ENCODE measurements around the gene IFI35. TPM values are rescaled to one million over a fixed set of nuclear protein-coding genes. Genes with fewer than 3 reads are reported as not detected.
"Not testable (repeated sequence)": the region's sequence is repeated elsewhere in the genome, so short reads cannot be mapped to it uniquely, and the experiment has no call there.

Gene IFI35
- polyA plus RNA-seq, 2 donors = 7.4 to 9.0 TPM

DNA sequence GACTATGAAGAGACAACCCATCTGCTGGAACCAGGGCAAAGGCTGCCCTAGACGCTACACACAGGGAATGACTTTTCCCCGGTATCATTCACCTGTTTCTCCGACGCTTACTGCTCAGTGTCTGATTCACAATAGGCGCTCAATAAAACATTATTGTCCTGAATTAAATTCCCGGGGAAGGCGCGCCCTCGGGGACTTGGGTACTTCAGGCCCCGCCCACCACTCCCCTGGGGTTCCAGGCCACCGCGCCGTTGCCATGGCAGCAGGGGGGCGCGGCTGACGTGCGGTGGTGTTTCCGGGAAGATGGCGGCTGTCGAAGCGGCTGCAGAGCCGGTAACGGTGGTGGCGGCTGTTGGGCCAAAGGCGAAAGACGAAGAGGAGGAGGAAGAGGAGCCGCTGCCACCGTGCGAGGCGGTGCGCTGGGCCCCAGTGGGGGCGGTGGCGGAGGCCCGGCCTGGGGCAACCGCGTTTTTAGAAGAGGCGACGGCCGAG, 26.3 kb upstream of the IFI35 start, which contains the start of gene RUNDC1:
Gene RUNDC1 (plus strand): TSS at position 292 of the 492 bp plus-strand sequence. CDS start 12 bp downstream, at position 304.
- peak within 1 kb of the TSS; percentile 87 to 93 for H3K27ac ChIP-seq (ENCODE audit: low read depth in 2 of 2, low read length in 1 of 2)
- H3K9me3 ChIP-seq (ENCODE audit: control insufficient read depth in 2 of 2, insufficient read depth in 1 of 2, low read depth in 1 of 2, low read length in 1 of 2) = no peaks in the 10 kb centered on the region
- H3K27me3 ChIP-seq (ENCODE audit: control insufficient read depth in 1 of 2, insufficient read depth in 2 of 2, low read length in 2 of 2) = no peaks in the 10 kb centered on the region
- WGBS, 2 donors = 0 to 1% methylated on average over 23 to 39 of the region's 39 CpGs
- peaks cover 0 to 4% of the 10 kb centered on the region in 2 donors for H3K4me1 ChIP-seq (ENCODE audit: control insufficient read depth in 2 of 2, insufficient read depth in 2 of 2, low read length in 1 of 2)
- peak within 1 kb of the TSS; percentile 75 to 97 for H3K4me3 ChIP-seq (ENCODE audit: low read depth in 1 of 2, low read length in 2 of 2)
- no peaks in the 10 kb centered on the region for H3K36me3 ChIP-seq (ENCODE audit: control insufficient read depth in 2 of 2, insufficient read depth in 2 of 2, low read length in 1 of 2)

DNA sequence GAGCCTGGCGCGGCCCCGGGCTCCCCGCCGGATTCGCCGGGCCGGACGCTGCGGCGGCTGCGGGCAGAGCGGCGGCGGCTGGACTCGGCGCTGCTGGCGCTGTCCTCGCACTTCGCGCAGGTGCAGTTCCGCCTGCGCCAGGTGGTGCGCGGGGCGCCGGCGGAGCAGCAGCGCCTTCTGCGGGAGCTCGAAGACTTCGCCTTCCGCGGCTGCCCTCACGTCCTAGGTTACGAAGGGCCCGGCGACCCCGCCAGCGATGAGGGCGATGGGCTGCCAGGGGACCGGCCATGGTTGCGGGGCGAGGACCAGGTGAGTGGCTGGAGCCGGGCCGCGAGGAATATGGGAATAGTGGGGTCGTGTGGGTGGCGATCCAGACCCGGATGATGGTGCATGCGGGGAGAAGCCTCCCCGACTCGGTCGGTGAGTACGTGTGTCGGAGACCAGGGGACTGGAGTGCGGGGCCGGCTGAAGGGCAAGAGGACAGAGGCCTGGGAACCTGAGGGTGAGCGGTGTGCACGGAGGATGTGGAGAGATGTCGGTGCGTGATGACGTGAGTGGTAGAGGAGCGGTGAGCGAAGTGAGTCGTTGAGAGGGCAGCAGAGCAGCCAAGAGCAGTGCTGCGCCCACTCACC, 25.7 kb upstream of the IFI35 start:
- Histone ChIP-seq H3K27me3 (ENCODE audit: control insufficient read depth in 1 of 2, insufficient read depth in 2 of 2, low read length in 2 of 2) (no peaks in the 10 kb centered on the region), H3K9me3 (ENCODE audit: control insufficient read depth in 2 of 2, insufficient read depth in 1 of 2, low read depth in 1 of 2, low read length in 1 of 2) (no peaks in the 10 kb centered on the region), H3K4me1 (ENCODE audit: control insufficient read depth in 2 of 2, insufficient read depth in 2 of 2, low read length in 1 of 2) (peaks cover 0 to 4% of the 10 kb centered on the region in 2 donors), H3K27ac (ENCODE audit: low read depth in 2 of 2, low read length in 1 of 2) (peak overlapping the region; percentile 87 to 93), H3K36me3 (ENCODE audit: control insufficient read depth in 2 of 2, insufficient read depth in 2 of 2, low read length in 1 of 2) (peaks cover 0 to under 1% of the 10 kb centered on the region in 2 donors), H3K4me3 (ENCODE audit: low read depth in 1 of 2, low read length in 2 of 2) (peak overlapping the region; percentile 75 to 97)
- 0% methylated on average over 56 to 67 of the region's 67 CpGs for WGBS, 2 donors

DNA sequence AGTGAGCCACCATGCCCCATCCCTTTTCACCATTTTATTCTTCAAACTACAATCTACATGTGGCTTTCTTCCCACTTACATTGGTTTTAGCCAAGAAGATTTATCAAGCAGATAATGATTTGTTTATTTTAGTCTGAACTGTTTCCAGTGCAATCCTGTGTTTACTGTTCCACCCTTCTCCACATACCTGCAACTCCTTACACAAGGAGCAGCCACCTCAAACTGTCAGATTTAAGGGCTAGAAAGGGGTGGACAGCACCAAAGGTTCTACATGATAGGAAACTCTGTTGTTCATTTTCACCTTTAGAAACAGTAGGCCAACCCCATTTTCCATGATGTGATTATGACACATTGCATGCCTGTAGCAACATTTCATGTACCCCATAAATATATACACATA, 24.3 kb upstream of the IFI35 start:
- Histone ChIP-seq H3K9me3 (ENCODE audit: control insufficient read depth in 2 of 2, insufficient read depth in 1 of 2, low read depth in 1 of 2, low read length in 1 of 2) (no peaks in the 10 kb centered on the region), H3K36me3 (ENCODE audit: control insufficient read depth in 2 of 2, insufficient read depth in 2 of 2, low read length in 1 of 2) (peaks cover 0 to 5% of the 10 kb centered on the region in 2 donors), H3K27me3 (ENCODE audit: control insufficient read depth in 1 of 2, insufficient read depth in 2 of 2, low read length in 2 of 2) (no peaks in the 10 kb centered on the region), H3K27ac (ENCODE audit: low read depth in 2 of 2, low read length in 1 of 2) (no peak overlapping the region), H3K4me1 (ENCODE audit: control insufficient read depth in 2 of 2, insufficient read depth in 2 of 2, low read length in 1 of 2) (peaks cover 0 to 4% of the 10 kb centered on the region in 2 donors), H3K4me3 (ENCODE audit: low read depth in 1 of 2, low read length in 2 of 2) (no peak overlapping the region)

DNA sequence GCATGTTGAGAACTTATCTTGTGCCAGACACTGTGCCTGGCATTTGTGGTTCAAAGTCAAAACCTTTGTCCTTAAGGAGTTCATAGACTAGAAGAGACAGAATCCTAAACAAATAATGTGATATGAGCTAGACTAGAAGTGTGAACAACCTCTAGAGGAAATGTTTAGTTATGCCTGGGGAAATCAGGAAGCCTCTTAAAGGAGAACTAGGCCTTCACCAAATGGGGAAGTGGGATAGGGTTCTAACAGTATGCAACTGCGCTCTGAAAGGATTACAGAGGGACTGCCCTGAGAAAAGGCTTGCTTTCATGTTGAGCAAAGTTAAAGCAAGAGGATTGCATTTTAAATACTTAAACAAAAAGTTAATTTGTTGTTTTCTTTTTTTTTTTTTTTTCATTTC, 21.4 kb upstream of the IFI35 start:
- Histone ChIP-seq H3K36me3 (ENCODE audit: control insufficient read depth in 2 of 2, insufficient read depth in 2 of 2, low read length in 1 of 2) (peaks cover 6 to 21% of the 10 kb centered on the region in 2 donors), H3K9me3 (ENCODE audit: control insufficient read depth in 2 of 2, insufficient read depth in 1 of 2, low read depth in 1 of 2, low read length in 1 of 2) (no peaks in the 10 kb centered on the region), H3K27me3 (ENCODE audit: control insufficient read depth in 1 of 2, insufficient read depth in 2 of 2, low read length in 2 of 2) (no peaks in the 10 kb centered on the region), H3K27ac (ENCODE audit: low read depth in 2 of 2, low read length in 1 of 2) (no peak overlapping the region), H3K4me1 (ENCODE audit: control insufficient read depth in 2 of 2, insufficient read depth in 2 of 2, low read length in 1 of 2) (no peaks in the 10 kb centered on the region), H3K4me3 (ENCODE audit: low read depth in 1 of 2, low read length in 2 of 2) (no peak overlapping the region)
- 0 to 11% methylated on average over 1 of the region's 1 CpG for WGBS, 2 donors

DNA sequence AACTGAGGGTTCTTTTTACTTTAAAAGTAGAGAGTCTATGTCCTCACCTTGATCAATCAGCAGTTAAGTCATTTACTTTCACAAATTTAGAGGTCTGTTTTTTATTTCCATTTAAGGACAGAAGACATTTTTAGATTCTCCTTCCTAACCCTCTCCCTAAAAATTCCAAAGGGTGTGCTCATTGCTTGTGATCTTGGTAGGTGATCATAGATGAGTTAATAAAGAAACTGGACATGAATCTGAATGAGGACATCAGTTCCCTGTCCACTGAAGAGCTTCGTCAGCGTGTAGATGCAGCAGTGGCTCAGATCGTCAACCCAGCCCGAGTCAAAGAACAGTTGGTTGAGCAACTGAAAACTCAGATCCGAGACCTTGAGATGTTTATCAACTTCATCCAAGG, 17.4 kb upstream of the IFI35 start:
- Histone ChIP-seq H3K4me3 (ENCODE audit: low read depth in 1 of 2, low read length in 2 of 2) (no peak overlapping the region), H3K27me3 (ENCODE audit: control insufficient read depth in 1 of 2, insufficient read depth in 2 of 2, low read length in 2 of 2) (no peaks in the 10 kb centered on the region), H3K4me1 (ENCODE audit: control insufficient read depth in 2 of 2, insufficient read depth in 2 of 2, low read length in 1 of 2) (no peaks in the 10 kb centered on the region), H3K36me3 (ENCODE audit: control insufficient read depth in 2 of 2, insufficient read depth in 2 of 2, low read length in 1 of 2) (peaks cover 22 to 37% of the 10 kb centered on the region in 2 donors), H3K9me3 (ENCODE audit: control insufficient read depth in 2 of 2, insufficient read depth in 1 of 2, low read depth in 1 of 2, low read length in 1 of 2) (no peaks in the 10 kb centered on the region), H3K27ac (ENCODE audit: low read depth in 2 of 2, low read length in 1 of 2) (no peak overlapping the region)
- 91% methylated on average over 5 of the region's 5 CpGs for WGBS, 2 donors

DNA sequence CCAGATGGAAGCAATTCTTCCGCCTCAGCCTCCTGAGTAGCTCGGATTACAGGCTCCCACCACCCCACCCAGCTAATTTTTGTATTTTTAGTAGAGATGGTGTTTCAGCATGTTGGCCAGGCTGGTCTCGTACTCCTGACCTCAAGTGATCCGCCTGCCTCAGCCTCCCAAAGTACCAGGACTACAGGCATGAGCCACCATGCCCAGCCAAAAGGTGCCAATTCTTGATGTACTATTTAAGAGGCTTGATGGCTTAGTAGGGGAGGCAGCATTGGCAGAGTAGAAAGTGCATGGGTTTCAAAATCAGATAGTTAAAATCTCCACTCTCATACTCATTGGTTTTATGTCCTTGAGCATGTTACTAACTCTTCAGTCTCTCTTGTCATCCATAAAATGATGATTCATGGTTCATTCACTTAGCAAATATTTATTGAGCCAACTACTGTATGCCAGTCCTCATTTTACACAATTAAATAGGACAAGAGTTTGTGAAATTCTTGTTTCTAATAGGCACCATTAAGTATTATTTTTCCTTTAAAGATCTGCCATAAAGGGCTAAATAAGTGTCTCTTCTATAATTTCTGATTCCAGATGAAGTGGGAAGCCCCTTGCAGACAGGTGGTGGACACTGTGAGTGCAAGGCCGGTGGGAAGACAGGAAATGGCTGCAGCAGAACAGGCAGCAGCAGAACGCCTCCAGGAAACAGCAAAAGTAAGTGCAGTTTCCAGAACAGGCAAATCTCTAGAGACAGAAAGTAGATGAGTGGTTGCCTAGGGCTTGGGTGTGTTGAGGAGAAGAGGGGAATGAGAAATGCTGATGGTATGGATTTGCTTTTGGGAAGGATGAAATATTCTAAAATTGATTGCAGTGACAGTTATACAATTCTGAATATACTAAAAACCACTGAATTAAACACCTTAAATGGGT, 16.6 kb upstream of the IFI35 start:
- Histone ChIP-seq H3K4me1 (ENCODE audit: control insufficient read depth in 2 of 2, insufficient read depth in 2 of 2, low read length in 1 of 2) (no peaks in the 10 kb centered on the region), H3K9me3 (ENCODE audit: control insufficient read depth in 2 of 2, insufficient read depth in 1 of 2, low read depth in 1 of 2, low read length in 1 of 2) (no peaks in the 10 kb centered on the region), H3K27ac (ENCODE audit: low read depth in 2 of 2, low read length in 1 of 2) (no peak overlapping the region), H3K4me3 (ENCODE audit: low read depth in 1 of 2, low read length in 2 of 2) (no peak overlapping the region), H3K36me3 (ENCODE audit: control insufficient read depth in 2 of 2, insufficient read depth in 2 of 2, low read length in 1 of 2) (peaks cover 22 to 37% of the 10 kb centered on the region in 2 donors), H3K27me3 (ENCODE audit: control insufficient read depth in 1 of 2, insufficient read depth in 2 of 2, low read length in 2 of 2) (no peaks in the 10 kb centered on the region)
- 73 to 85% methylated on average over 6 of the region's 6 CpGs for WGBS, 2 donors

DNA sequence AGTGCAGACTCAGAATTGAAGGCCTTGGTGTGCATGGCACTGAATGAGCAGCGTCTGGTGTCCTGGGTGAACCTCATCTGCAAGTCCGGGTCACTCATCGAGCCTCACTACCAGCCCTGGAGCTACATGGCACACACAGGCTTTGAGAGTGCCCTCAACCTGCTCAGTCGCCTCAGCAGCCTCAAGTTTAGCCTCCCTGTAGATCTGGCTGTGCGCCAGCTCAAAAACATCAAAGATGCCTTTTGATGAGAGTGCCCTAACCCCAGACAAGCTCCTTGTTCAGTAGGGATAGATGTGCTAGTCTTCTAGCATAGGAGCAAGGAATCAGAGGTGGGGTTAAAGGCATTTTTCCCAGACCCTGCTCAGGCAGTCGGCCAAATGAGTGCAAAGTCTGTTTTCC, 15.1 kb upstream of the IFI35 start:
- H3K36me3 ChIP-seq (ENCODE audit: control insufficient read depth in 2 of 2, insufficient read depth in 2 of 2, low read length in 1 of 2) = peaks cover 22 to 34% of the 10 kb centered on the region in 2 donors
- WGBS, 2 donors = 92 to 96% methylated on average over 6 of the region's 6 CpGs
- H3K27ac ChIP-seq (ENCODE audit: low read depth in 2 of 2, low read length in 1 of 2) = no peak overlapping the region

DNA sequence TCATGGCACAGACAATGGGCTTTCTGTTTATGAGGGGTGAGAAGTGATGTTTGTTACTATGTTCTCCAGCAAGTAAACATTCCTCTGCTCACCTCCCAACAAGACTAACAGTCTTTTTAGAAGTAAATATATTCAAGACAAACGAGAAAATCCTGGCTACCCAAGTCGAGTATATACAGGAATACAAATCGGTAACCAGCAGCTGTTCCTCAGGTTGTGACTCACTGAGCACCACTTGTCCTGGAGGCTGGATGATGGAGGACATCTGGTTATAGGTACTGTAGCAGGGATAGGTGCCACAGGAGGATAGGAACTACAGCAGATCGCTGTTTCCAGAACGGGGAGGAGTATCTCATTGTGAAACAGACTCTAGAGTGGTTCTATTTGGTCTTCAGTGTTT, 13.7 kb upstream of the IFI35 start:
- Histone ChIP-seq H3K4me1 (ENCODE audit: control insufficient read depth in 2 of 2, insufficient read depth in 2 of 2, low read length in 1 of 2) (peaks cover 0 to 2% of the 10 kb centered on the region in 2 donors), H3K27ac (ENCODE audit: low read depth in 2 of 2, low read length in 1 of 2) (no peak overlapping the region), H3K36me3 (ENCODE audit: control insufficient read depth in 2 of 2, insufficient read depth in 2 of 2, low read length in 1 of 2) (peaks cover 19 to 28% of the 10 kb centered on the region in 2 donors), H3K9me3 (ENCODE audit: control insufficient read depth in 2 of 2, insufficient read depth in 1 of 2, low read depth in 1 of 2, low read length in 1 of 2) (no peaks in the 10 kb centered on the region), H3K27me3 (ENCODE audit: control insufficient read depth in 1 of 2, insufficient read depth in 2 of 2, low read length in 2 of 2) (no peaks in the 10 kb centered on the region), H3K4me3 (ENCODE audit: low read depth in 1 of 2, low read length in 2 of 2) (no peak overlapping the region)
- 79 to 85% methylated on average over 5 of the region's 5 CpGs for WGBS, 2 donors

More for the DNA sequence above, 15.1 kb upstream of the IFI35 start:
- Histone ChIP-seq H3K4me3 (ENCODE audit: low read depth in 1 of 2, low read length in 2 of 2) (no peak overlapping the region), H3K4me1 (ENCODE audit: control insufficient read depth in 2 of 2, insufficient read depth in 2 of 2, low read length in 1 of 2) (no peaks in the 10 kb centered on the region), H3K27me3 (ENCODE audit: control insufficient read depth in 1 of 2, insufficient read depth in 2 of 2, low read length in 2 of 2) (no peaks in the 10 kb centered on the region), H3K9me3 (ENCODE audit: control insufficient read depth in 2 of 2, insufficient read depth in 1 of 2, low read depth in 1 of 2, low read length in 1 of 2) (no peaks in the 10 kb centered on the region)

DNA sequence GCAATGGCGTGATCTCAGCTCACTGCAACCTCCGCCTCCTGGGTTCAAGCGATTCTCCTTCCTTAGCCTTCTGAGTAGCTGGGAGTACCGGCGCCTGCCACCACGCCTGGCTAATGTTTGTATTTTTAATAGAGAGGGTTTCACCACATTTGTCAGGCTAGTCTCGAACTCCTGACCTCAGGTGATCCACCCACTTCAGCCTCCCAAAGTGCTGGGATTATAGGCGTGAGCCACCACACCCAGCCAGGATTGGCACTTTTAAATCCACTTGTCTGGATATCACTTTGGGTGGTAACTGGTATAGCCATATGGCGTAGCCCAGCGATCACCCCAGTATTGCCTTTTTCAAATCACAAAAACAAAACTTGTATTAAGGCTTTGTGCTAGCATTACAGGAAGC, 12.7 kb upstream of the IFI35 start:
- WGBS, 2 donors = 83% methylated on average over 10 of the region's 10 CpGs
- not testable (repeated sequence) for H3K27ac ChIP-seq (ENCODE audit: low read depth in 2 of 2, low read length in 1 of 2); H3K4me3 ChIP-seq (ENCODE audit: low read depth in 1 of 2, low read length in 2 of 2); H3K4me1 ChIP-seq (ENCODE audit: control insufficient read depth in 2 of 2, insufficient read depth in 2 of 2, low read length in 1 of 2); H3K9me3 ChIP-seq (ENCODE audit: control insufficient read depth in 2 of 2, insufficient read depth in 1 of 2, low read depth in 1 of 2, low read length in 1 of 2); H3K27me3 ChIP-seq (ENCODE audit: control insufficient read depth in 1 of 2, insufficient read depth in 2 of 2, low read length in 2 of 2)
- peaks cover 16 to 23% of the 10 kb centered on the region in 2 donors for H3K36me3 ChIP-seq (ENCODE audit: control insufficient read depth in 2 of 2, insufficient read depth in 2 of 2, low read length in 1 of 2)
